Measurements from ENCODE around the gene NACA2. TPM values are rescaled to one million over a fixed set of nuclear protein-coding genes. Genes with fewer than 3 reads are reported as not detected.

The NACA2 gene
- total and polyA plus RNA-seq, 2 of the 13 experiments (the other 11 are each of a cell fraction or from before 2014, with no cell fraction given), result 0.21 TPM; not detected in 1

DNA sequence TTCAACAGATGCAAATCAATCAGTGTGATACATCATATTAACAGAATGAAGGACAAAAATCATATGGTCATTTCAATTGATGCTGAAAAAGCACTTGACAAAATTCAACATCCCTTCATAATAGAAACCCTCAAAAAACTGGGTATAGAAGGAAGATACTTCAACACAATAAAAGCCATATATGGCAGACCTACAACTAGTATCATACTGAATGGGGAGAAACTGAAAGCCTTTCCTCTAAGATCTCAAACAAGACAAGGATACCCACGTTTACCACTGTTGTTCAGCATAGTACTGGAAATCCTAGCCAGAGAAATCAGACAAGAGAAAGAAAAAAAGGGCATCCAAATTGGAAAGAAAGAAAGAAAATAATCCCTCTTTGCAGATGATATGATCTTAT, 47.1 kb upstream of the NACA2 start:
- intact Hi-C loops (cut with micrococcal nuclease; ENCODE audit: unreplicated experiment), result no loop called here
- H3K79me2 ChIP-seq (ENCODE audit: insufficient read depth, low read length), result no peaks in the 10 kb centered on the region
- no peak overlapping the region for H3K4me2 ChIP-seq (ENCODE audit: low read depth, low read length)
- H2AFZ ChIP-seq (ENCODE audit: low read length), result no peak overlapping the region
- DNase-seq (ENCODE audit: low spot score) (no peak), FAIRE-seq (no peak), ATAC-seq (no peak)
- 2% methylated on average over 1 of the region's 1 CpG for WGBS (ENCODE audit: low lambda C conversion rate)
- no peaks in the 10 kb centered on the region; a peak in 1 of 5 replicates for H3K27me3 ChIP-seq (ENCODE audit: control insufficient read depth in 1 of 2, insufficient read depth in 2 of 2, low read length in 2 of 2)
- in situ Hi-C loops (cut with HindIII; ENCODE audit: extremely low pct_ligation_motif_present, low pct_unique_long_range_greater_than_20kb), result loop anchor here (5.0 to 10.0 kb wide), 2 partner anchors 199 to 467 kb away; no protein-coding TSS in a partner anchor
- H3K36me3 ChIP-seq (replicated peaks in 1 of 2; ENCODE audit: control insufficient read depth in 1 of 2, insufficient read depth in 2 of 2, low read length in 2 of 2), result no peaks in the 10 kb centered on the region
- H3K4me3 ChIP-seq (replicated peaks in 1 of 3; ENCODE audit: insufficient read depth in 1 of 3, low read depth in 2 of 3, low read length in 3 of 3), result no peak overlapping the region
- TF ChIP-seq ZMAT3 (CRISPR knock-in tag; conservative IDR thresholded peaks at IDR 0.05) (no peak), FOXK2 (IDR thresholded peaks at IDR 0.05) (no peak), PHF20 (CRISPR knock-in tag; IDR thresholded peaks at IDR 0.05) (no peak), BORCS8-MEF2B (CRISPR knock-in tag; IDR thresholded peaks at IDR 0.05) (no peak), REXO4 (CRISPR knock-in tag; IDR thresholded peaks at IDR 0.05; ENCODE audit: borderline replicate concordance) (no peak), ZNF615 (CRISPR knock-in tag; IDR thresholded peaks at IDR 0.05; ENCODE audit: borderline replicate concordance) (no peak), ZMYM4 (CRISPR knock-in tag; IDR thresholded peaks at IDR 0.05) (no peak), RAD51 (IDR thresholded peaks at IDR 0.05; ENCODE audit: borderline replicate concordance) (no peak), PHB2 (IDR thresholded peaks at IDR 0.05; ENCODE audit: partially characterized antibody) (no peak), ZNF660 (CRISPR knock-in tag; IDR thresholded peaks at IDR 0.05; ENCODE audit: borderline replicate concordance, low read depth) (no peak), TAF1 (CRISPR knock-in tag; IDR thresholded peaks at IDR 0.05) (no peak), ZSCAN31 (CRISPR knock-in tag; IDR thresholded peaks at IDR 0.05; ENCODE audit: low read depth) (no peak), STAG1 (CRISPR knock-in tag; IDR thresholded peaks at IDR 0.05) (no peak)
- TF ChIP-seq, protein P1, sequence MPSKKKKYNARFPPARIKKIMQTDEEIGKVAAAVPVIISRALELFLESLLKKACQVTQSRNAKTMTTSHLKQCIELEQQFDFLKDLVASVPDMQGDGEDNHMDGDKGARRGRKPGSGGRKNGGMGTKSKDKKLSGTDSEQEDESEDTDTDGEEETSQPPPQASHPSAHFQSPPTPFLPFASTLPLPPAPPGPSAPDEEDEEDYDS (CRISPR knock-in tag; IDR thresholded peaks at IDR 0.05), result no peak
- TF ChIP-seq, protein P2, sequence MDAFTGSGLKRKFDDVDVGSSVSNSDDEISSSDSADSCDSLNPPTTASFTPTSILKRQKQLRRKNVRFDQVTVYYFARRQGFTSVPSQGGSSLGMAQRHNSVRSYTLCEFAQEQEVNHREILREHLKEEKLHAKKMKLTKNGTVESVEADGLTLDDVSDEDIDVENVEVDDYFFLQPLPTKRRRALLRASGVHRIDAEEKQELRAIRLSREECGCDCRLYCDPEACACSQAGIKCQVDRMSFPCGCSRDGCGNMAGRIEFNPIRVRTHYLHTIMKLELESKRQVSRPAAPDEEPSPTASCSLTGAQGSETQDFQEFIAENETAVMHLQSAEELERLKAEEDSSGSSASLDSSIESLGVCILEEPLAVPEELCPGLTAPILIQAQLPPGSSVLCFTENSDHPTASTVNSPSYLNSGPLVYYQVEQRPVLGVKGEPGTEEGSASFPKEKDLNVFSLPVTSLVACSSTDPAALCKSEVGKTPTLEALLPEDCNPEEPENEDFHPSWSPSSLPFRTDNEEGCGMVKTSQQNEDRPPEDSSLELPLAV (CRISPR knock-in tag; conservative IDR thresholded peaks at IDR 0.05; ENCODE audit: low read depth), result no peak
- TF ChIP-seq, protein P3, sequence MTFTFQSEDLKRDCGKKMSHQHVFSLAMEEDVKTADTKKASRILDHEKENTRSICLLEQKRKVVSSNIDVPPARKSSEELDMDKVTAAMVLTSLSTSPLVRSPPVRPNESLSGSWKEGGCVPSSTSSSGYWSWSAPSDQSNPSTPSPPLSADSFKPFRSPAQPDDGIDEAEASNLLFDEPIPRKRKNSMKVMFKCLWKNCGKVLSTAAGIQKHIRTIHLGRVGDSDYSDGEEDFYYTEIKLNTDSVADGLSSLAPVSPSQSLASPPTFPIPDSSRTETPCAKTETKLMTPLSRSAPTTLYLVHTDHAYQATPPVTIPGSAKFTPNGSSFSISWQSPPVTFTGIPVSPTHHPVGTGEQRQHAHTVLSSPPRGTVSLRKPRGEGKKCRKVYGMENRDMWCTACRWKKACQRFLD (CRISPR knock-in tag; IDR thresholded peaks at IDR 0.05; ENCODE audit: borderline replicate concordance), result no peak
- H3K9me3 ChIP-seq (ENCODE audit: low read length), result peaks cover 5% of the 10 kb centered on the region; the same call in 1 of the 2 replicates
- no TSS peak for BruUV-seq (replicated peaks)
- CTCF ChIA-PET (ENCODE audit: low intra/inter-chr PET ratio, low total read pairs), result interaction anchor here (3.5 kb wide), 1 partner anchor 199 kb away, joined by 73 read pairs; no protein-coding TSS in a partner anchor
- no peaks in the 10 kb centered on the region for H4K20me1 ChIP-seq (ENCODE audit: insufficient read depth, low read length)
- no peaks in the 10 kb centered on the region for H3K4me1 ChIP-seq (ENCODE audit: insufficient read depth, low read length)
- POLR2A ChIA-PET, result no interaction called here
- H3K9ac ChIP-seq (ENCODE audit: insufficient read depth, low read depth, low read length), result no peak overlapping the region
- no peak overlapping the region for H3K27ac ChIP-seq (ENCODE audit: extremely low read length, insufficient read depth, low read length)

Measured in HepG2 (cell line).